HepG2 (cell line): ENCODE measurements around the gene ZNF839. TPM values are rescaled to one million over a fixed set of nuclear protein-coding genes. Genes with fewer than 3 reads are reported as not detected.

Experiments used
- AKAP8 ChIP-seq: sonication (generic); formaldehyde crosslinking; IDR thresholded peaks from 2 replicates; pipeline ENCODE4 v1.5.1; 2020; ENCODE audit warnings: mild to moderate bottlenecking, missing genetic modification reagents
- ELF3 ChIP-seq: IDR thresholded peaks from 2 replicates; pipeline ENCODE4 v1.6.1; 2016; ENCODE audit warnings: missing genetic modification reagents, missing compliant biosample characterization
- FOSL2 ChIP-seq: sonication (generic); formaldehyde crosslinking; IDR thresholded peaks from 2 replicates; pipeline ENCODE4 v1.4.0; 2020; ENCODE audit warnings: missing genetic modification reagents
- GPN1 ChIP-seq: sonication (generic); formaldehyde crosslinking; IDR thresholded peaks from 2 replicates; pipeline ENCODE4 v1.5.1; 2020; ENCODE audit warnings: missing genetic modification reagents, borderline replicate concordance
- MAZ ChIP-seq, 2 experiments: sonication (generic) in 1 of 2; formaldehyde crosslinking in 1 of 2; IDR thresholded peaks; 2 replicates each; pipeline versions ENCODE4 v1.5.0 to v1.6.1; 2012 to 2020; ENCODE audit warnings: low read depth in 2 of 2, mild to moderate bottlenecking in 2 of 2, borderline replicate concordance in 1 of 2, improper control_type of control experiment in 1 of 2, low read length in 1 of 2, missing genetic modification reagents in 1 of 2, moderate library complexity in 1 of 2
- MEF2D ChIP-seq: sonication (generic); formaldehyde crosslinking; IDR thresholded peaks from 2 replicates; pipeline ENCODE4 v1.5.1; 2020; ENCODE audit warnings: mild to moderate bottlenecking, missing genetic modification reagents
- NCOA5 ChIP-seq: sonication (generic); formaldehyde crosslinking; IDR thresholded peaks from 2 replicates; pipeline ENCODE4 v1.4.0; 2020; ENCODE audit warnings: missing genetic modification reagents
- RFX5 ChIP-seq: IDR thresholded peaks from 2 replicates; pipeline ENCODE4 v1.6.1; 2011; ENCODE audit warnings: low read depth, low read length, improper control_type of control experiment
- RFXAP ChIP-seq: sonication (generic); formaldehyde crosslinking; IDR thresholded peaks from 2 replicates; pipeline ENCODE4 v1.4.0; 2020; ENCODE audit warnings: missing genetic modification reagents, borderline replicate concordance
- STAT5B ChIP-seq: sonication (generic); formaldehyde crosslinking; IDR thresholded peaks from 2 replicates; pipeline ENCODE4 v1.4.0; 2020; ENCODE audit warnings: missing genetic modification reagents
- ZBTB1 ChIP-seq: sonication (generic); formaldehyde crosslinking; IDR thresholded peaks from 2 replicates; pipeline ENCODE4 v1.4.0; 2020; ENCODE audit warnings: missing genetic modification reagents, borderline replicate concordance
- ZNF17 ChIP-seq: sonication (generic); formaldehyde crosslinking; IDR thresholded peaks from 2 replicates; pipeline ENCODE4 v1.5.0; 2020; ENCODE audit warnings: mild to moderate bottlenecking, missing genetic modification reagents
- ZNF253 ChIP-seq: sonication (generic); formaldehyde crosslinking; IDR thresholded peaks from 2 replicates; pipeline ENCODE4 v1.8.0; 2022; ENCODE audit warnings: mild to moderate bottlenecking, missing genetic modification reagents, borderline replicate concordance
- ZNF296 ChIP-seq: sonication (generic); formaldehyde crosslinking; conservative IDR thresholded peaks from 2 replicates; pipeline ENCODE4 v1.5.0; 2020; ENCODE audit warnings: mild to moderate bottlenecking, missing genetic modification reagents
- ZNF451 ChIP-seq: sonication (generic); formaldehyde crosslinking; IDR thresholded peaks from 2 replicates; pipeline ENCODE4 v1.5.0; 2020; ENCODE audit warnings: mild to moderate bottlenecking, missing genetic modification reagents
- polyA plus RNA-seq, 8 experiments: library from polyadenylated mRNA; depleted of rRNA in 3 of 8; stranded (reverse) in 7 of 8; unstranded in 1 of 8; fragments of >200 nt; fragmentation: Illumina TruSeq in 4 of 8; extraction: Trizol in 4 of 8; gene quantifications; 2 replicates each; pipeline versions ENCODE4 v1.2.1 to v1.2.3, GENCODE V29; 2011 to 2016; ENCODE audit warnings: low read depth in 4 of 8, missing spikeins in 1 of 8, mixed read lengths in 1 of 8; ENCODE audit not compliant: insufficient read depth in 1 of 8
- total RNA-seq, 5 experiments: library from RNA; depleted of rRNA; stranded (reverse); fragments of >200 nt; fragmentation: Illumina TruSeq; extraction: Trizol; gene quantifications; 2 replicates each; pipeline ENCODE4 v1.2.3, GENCODE V29; 2016; ENCODE audit warnings: low read depth in 1 of 5
- TF ChIP-seq, protein P1 (sequence below): IDR thresholded peaks from 2 replicates; pipeline ENCODE4 v1.6.1; 2016; ENCODE audit warnings: low read depth, control low read depth
- TF ChIP-seq, protein P2 (sequence below): IDR thresholded peaks from 2 replicates; pipeline ENCODE4 v1.6.1; 2016
- TF ChIP-seq, protein P3 (sequence below): sonication (generic); formaldehyde crosslinking; IDR thresholded peaks from 2 replicates; pipeline ENCODE4 v1.5.0; 2020; ENCODE audit warnings: missing genetic modification reagents
- TF ChIP-seq, protein P4 (sequence below): IDR thresholded peaks from 2 replicates; pipeline ENCODE4 v1.6.1; 2016; ENCODE audit warnings: missing compliant biosample characterization, missing genetic modification reagents, borderline replicate concordance
- TF ChIP-seq, protein P5 (sequence below): sonication (generic); formaldehyde crosslinking; IDR thresholded peaks from 2 replicates; pipeline ENCODE4 v1.4.0; 2020; ENCODE audit warnings: mild to moderate bottlenecking, missing genetic modification reagents
- TF ChIP-seq, protein P6 (sequence below): sonication (generic); formaldehyde crosslinking; IDR thresholded peaks from 2 replicates; pipeline ENCODE4 v1.4.0; 2020; ENCODE audit warnings: missing genetic modification reagents, mild to moderate bottlenecking, borderline replicate concordance
- TF ChIP-seq, protein P7 (sequence below): sonication (generic); formaldehyde crosslinking; IDR thresholded peaks from 2 replicates; pipeline ENCODE4 v1.5.0; 2020; ENCODE audit warnings: missing genetic modification reagents

Gene ZNF839
- total and polyA plus RNA-seq, 2 of the 13 experiments (the other 11 are each of a cell fraction or from before 2014, with no cell fraction given) = 11.1 to 12.8 TPM

DNA sequence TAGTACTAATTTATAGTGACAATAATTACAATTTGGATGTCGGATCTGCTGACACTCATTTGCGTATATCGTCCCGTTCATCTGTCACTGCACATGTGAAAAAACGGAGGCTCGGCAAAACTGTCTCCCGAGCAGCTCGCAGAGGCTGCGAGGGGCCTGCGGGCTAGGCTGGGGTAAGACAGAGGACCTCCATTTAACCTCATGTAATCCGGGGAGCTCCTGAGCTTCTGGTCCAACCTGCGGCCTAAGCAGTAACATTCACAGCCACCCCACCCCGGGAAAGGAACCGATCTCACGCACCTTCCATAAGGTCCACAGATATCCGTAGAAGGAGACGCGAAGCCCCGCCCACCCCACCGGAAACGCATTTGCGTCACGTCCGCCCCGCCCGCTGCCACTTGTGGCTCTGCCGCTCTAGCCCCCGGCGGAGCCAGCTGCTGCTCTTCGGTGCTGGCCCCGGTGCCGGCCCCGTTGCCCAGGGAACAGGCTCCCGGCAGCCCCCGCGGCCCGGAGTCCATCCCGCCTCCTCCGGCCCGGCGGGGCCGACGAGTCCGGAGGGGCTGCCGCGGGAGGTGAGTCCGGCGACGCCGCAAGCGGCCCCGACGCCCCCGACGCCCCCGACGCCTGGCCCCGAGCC lies 43.1 kb downstream of the ZNF839 start, which contains the start of the genes CINP and TECPR2 (continued):
- TF ChIP-seq, protein P1, sequence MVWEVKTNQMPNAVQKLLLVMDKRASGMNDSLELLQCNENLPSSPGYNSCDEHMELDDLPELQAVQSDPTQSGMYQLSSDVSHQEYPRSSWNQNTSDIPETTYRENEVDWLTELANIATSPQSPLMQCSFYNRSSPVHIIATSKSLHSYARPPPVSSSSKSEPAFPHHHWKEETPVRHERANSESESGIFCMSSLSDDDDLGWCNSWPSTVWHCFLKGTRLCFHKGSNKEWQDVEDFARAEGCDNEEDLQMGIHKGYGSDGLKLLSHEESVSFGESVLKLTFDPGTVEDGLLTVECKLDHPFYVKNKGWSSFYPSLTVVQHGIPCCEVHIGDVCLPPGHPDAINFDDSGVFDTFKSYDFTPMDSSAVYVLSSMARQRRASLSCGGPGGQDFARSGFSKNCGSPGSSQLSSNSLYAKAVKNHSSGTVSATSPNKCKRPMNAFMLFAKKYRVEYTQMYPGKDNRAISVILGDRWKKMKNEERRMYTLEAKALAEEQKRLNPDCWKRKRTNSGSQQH = no peak
- TF ChIP-seq, protein P2, sequence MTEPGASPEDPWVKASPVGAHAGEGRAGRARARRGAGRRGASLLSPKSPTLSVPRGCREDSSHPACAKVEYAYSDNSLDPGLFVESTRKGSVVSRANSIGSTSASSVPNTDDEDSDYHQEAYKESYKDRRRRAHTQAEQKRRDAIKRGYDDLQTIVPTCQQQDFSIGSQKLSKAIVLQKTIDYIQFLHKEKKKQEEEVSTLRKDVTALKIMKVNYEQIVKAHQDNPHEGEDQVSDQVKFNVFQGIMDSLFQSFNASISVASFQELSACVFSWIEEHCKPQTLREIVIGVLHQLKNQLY = no peak
- TF ChIP-seq, protein P3, sequence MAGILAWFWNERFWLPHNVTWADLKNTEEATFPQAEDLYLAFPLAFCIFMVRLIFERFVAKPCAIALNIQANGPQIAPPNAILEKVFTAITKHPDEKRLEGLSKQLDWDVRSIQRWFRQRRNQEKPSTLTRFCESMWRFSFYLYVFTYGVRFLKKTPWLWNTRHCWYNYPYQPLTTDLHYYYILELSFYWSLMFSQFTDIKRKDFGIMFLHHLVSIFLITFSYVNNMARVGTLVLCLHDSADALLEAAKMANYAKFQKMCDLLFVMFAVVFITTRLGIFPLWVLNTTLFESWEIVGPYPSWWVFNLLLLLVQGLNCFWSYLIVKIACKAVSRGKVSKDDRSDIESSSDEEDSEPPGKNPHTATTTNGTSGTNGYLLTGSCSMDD (CRISPR knock-in tag) = no peak
- TF ChIP-seq NCOA5 (no peak), RFXAP (CRISPR knock-in tag) (no peak), MAZ (IDR thresholded peaks at IDR 0.05; ENCODE audit: borderline replicate concordance, low read depth, low read length) (peak; percentile 81), MAZ (CRISPR knock-in tag; IDR thresholded peaks at IDR 0.05; ENCODE audit: low read depth) (0 out of 2 replicates have a peak, but pooled peaks have one; percentile 37), MEF2D (CRISPR knock-in tag) (no peak), ZNF253 (CRISPR knock-in tag) (no peak), STAT5B (CRISPR knock-in tag) (no peak), ZNF17 (CRISPR knock-in tag) (no peak), ZNF296 (0 out of 2 replicates have a peak, but pooled peaks have one; percentile 29), RFX5 (no peak), ZNF451 (CRISPR knock-in tag) (no peak), ZBTB1 (CRISPR knock-in tag) (no peak), GPN1 (CRISPR knock-in tag) (no peak), FOSL2 (CRISPR knock-in tag) (0 out of 2 replicates have a peak, but pooled peaks have one; percentile 16), AKAP8 (no peak), ELF3 (peak; percentile 42)
- TF ChIP-seq, protein P4, sequence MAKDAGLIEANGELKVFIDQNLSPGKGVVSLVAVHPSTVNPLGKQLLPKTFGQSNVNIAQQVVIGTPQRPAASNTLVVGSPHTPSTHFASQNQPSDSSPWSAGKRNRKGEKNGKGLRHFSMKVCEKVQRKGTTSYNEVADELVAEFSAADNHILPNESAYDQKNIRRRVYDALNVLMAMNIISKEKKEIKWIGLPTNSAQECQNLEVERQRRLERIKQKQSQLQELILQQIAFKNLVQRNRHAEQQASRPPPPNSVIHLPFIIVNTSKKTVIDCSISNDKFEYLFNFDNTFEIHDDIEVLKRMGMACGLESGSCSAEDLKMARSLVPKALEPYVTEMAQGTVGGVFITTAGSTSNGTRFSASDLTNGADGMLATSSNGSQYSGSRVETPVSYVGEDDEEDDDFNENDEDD (CRISPR knock-in tag) = peak; percentile 37; the same call in 1 of the 2 replicates
- TF ChIP-seq, protein P5, sequence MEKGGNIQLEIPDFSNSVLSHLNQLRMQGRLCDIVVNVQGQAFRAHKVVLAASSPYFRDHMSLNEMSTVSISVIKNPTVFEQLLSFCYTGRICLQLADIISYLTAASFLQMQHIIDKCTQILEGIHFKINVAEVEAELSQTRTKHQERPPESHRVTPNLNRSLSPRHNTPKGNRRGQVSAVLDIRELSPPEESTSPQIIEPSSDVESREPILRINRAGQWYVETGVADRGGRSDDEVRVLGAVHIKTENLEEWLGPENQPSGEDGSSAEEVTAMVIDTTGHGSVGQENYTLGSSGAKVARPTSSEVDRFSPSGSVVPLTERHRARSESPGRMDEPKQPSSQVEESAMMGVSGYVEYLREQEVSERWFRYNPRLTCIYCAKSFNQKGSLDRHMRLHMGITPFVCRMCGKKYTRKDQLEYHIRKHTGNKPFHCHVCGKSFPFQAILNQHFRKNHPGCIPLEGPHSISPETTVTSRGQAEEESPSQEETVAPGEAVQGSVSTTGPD (CRISPR knock-in tag) = no peak
- TF ChIP-seq, protein P6, sequence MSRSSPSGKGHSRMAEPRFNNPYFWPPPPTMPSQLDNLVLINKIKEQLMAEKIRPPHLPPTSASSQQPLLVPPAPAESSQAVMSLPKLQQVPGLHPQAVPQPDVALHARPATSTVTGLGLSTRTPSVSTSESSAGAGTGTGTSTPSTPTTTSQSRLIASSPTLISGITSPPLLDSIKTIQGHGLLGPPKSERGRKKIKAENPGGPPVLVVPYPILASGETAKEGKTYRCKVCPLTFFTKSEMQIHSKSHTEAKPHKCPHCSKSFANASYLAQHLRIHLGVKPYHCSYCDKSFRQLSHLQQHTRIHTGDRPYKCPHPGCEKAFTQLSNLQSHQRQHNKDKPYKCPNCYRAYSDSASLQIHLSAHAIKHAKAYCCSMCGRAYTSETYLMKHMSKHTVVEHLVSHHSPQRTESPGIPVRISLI (CRISPR knock-in tag) = peak; percentile 21; the same call in 1 of the 2 replicates
- TF ChIP-seq, protein P7, sequence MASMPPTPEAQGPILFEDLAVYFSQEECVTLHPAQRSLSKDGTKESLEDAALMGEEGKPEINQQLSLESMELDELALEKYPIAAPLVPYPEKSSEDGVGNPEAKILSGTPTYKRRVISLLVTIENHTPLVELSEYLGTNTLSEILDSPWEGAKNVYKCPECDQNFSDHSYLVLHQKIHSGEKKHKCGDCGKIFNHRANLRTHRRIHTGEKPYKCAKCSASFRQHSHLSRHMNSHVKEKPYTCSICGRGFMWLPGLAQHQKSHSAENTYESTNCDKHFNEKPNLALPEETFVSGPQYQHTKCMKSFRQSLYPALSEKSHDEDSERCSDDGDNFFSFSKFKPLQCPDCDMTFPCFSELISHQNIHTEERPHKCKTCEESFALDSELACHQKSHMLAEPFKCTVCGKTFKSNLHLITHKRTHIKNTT (CRISPR knock-in tag) = no peak
